Keratinocyte (primary cell): Measurements from ENCODE around the gene RALGAPA2. TPM values are rescaled to one million over a fixed set of nuclear protein-coding genes. Genes with fewer than 3 reads are reported as not detected.

Experiments
- DNase-seq: peaks from one replicate; pipeline ENCODE4 v3.0.0-alpha.2; 2011; ENCODE audit warnings: low read depth, missing footprints, low spot score
- FAIRE-seq: peaks from 2 replicates; lab custom pipeline; 2011; peaks lifted over from hg19 to GRCh38; lab: Jason Lieb, UNC
- H2AFZ ChIP-seq: 2 replicates; pipeline ENCODE4 v1.6.0; 2012; ENCODE audit warnings: low read length, control low read depth, inconsistent platforms; ENCODE audit not compliant: control insufficient read depth
- H3K27ac ChIP-seq: 2 replicates; pipeline ENCODE4 v1.5.1; 2011; ENCODE audit warnings: low read length; ENCODE audit not compliant: control insufficient read depth, insufficient read depth
- H3K27me3 ChIP-seq: 3 replicates; pipeline ENCODE4 v1.6.0; 2011; ENCODE audit warnings: low read length; ENCODE audit not compliant: control insufficient read depth, insufficient read depth; ENCODE audit errors: extremely low read depth
- H3K36me3 ChIP-seq, 2 experiments: 2 replicates in 1 of 2; 3 replicates in 1 of 2; pipeline ENCODE4 v1.5.1; 2011; ENCODE audit warnings: low read length in 2 of 2, mild to moderate bottlenecking in 1 of 2; ENCODE audit not compliant: control insufficient read depth in 2 of 2, insufficient read depth in 2 of 2; ENCODE audit errors: extremely low read depth in 1 of 2
- H3K4me1 ChIP-seq: 3 replicates; pipeline ENCODE4 v1.5.1; 2011; ENCODE audit warnings: low read length; ENCODE audit not compliant: control insufficient read depth, insufficient read depth; ENCODE audit errors: extremely low read depth
- H3K4me2 ChIP-seq: 3 replicates; pipeline ENCODE4 v1.6.0; 2011; ENCODE audit warnings: low read depth, low read length; ENCODE audit not compliant: control insufficient read depth, insufficient read depth; ENCODE audit errors: extremely low read depth
- H3K4me3 ChIP-seq, 3 experiments: fragments of 200-600 bp in 1 of 3; sonication (generic) in 1 of 3; 2 replicates in 2 of 3; 3 replicates in 1 of 3; pipeline ENCODE4 v1.5.1; 2011 to 2016; ENCODE audit warnings: low read length in 3 of 3, mild to moderate bottlenecking in 3 of 3, control low read depth in 2 of 3, inconsistent platforms in 1 of 3, low read depth in 1 of 3, mixed read lengths in 1 of 3, mixed run types in 1 of 3, moderate library complexity in 1 of 3; ENCODE audit not compliant: control insufficient read depth in 2 of 3, insufficient read depth in 2 of 3; ENCODE audit errors: extremely low read depth in 1 of 3
- H3K79me2 ChIP-seq: 2 replicates; pipeline ENCODE4 v1.6.0; 2012; ENCODE audit warnings: low read length; ENCODE audit not compliant: control insufficient read depth, insufficient read depth
- H3K9ac ChIP-seq: 3 replicates; pipeline ENCODE4 v1.6.0; 2011; ENCODE audit warnings: low read length; ENCODE audit not compliant: control insufficient read depth, insufficient read depth; ENCODE audit errors: extremely low read depth
- H3K9me1 ChIP-seq: 3 replicates; pipeline ENCODE4 v1.6.0; 2011; ENCODE audit warnings: low read length; ENCODE audit not compliant: control insufficient read depth, insufficient read depth; ENCODE audit errors: extremely low read depth
- H3K9me3 ChIP-seq: 2 replicates; pipeline ENCODE4 v1.5.1; 2012; ENCODE audit warnings: low read depth, low read length; ENCODE audit not compliant: control insufficient read depth
- H4K20me1 ChIP-seq: 3 replicates; pipeline ENCODE4 v1.6.0; 2011; ENCODE audit warnings: low read length; ENCODE audit not compliant: control insufficient read depth, insufficient read depth; ENCODE audit errors: extremely low read depth
- CTCF ChIP-seq, 3 experiments: IDR thresholded peaks in 1 of 3; conservative IDR thresholded peaks in 1 of 3; optimal IDR thresholded peaks in 1 of 3; 2 replicates in 2 of 3; 3 replicates in 1 of 3; pipeline versions ENCODE3 to v1.5.1; 2011; ENCODE audit warnings: low read length in 3 of 3, mild to moderate bottlenecking in 3 of 3, moderate library complexity in 2 of 3, control low read depth in 1 of 3, inconsistent platforms in 1 of 3; ENCODE audit not compliant: insufficient read depth in 2 of 3; ENCODE audit errors: extremely low read depth in 1 of 3
- EZH2 ChIP-seq: IDR thresholded peaks from one replicate; pipeline ENCODE4 v1.6.1; 2012; ENCODE audit warnings: inconsistent platforms, mild to moderate bottlenecking, low read length, moderate library complexity
- dilution Hi-C: fragments of 300-500 bp; cut with MboI; formaldehyde crosslinking; loops from one replicate; pipeline ENCODE4 v1.7.0; 2020; ENCODE audit warnings: low sequenced_read_pairs; ENCODE audit not compliant: extremely low pct_ligation_motif_present
- polyA plus RNA-seq, 5 experiments: library from polyadenylated mRNA; depleted of rRNA in 3 of 5; stranded (reverse) in 3 of 5; stranded (forward) in 1 of 5; unstranded in 1 of 5; fragments of >200 nt; gene quantifications; 1 replicate in 1 of 5; 2 replicates in 3 of 5; 3 replicates in 1 of 5; pipeline versions ENCODE4 v1.2.1 to v1.2.3, GENCODE V29; 2011 to 2012; ENCODE audit warnings: missing spikeins in 2 of 5, low read depth in 1 of 5, low replicate concordance in 1 of 5

The RALGAPA2 gene
- polyA plus RNA-seq, 1 donor (not counting 4 experiments of a cell fraction or from before 2014, with no cell fraction given), result 3.2 TPM

GRCh38 chr20:20368418-20369249 lies 343.8 kb downstream of the RALGAPA2 start:
- H3K9me3 ChIP-seq, result no peaks in the 10 kb centered on the region
- no peak for DNase-seq
- H2AFZ ChIP-seq, result no peak overlapping the region
- dilution Hi-C loops, result no loop called here
- FAIRE-seq, result no peak
- H4K20me1 ChIP-seq, result no peaks in the 10 kb centered on the region
- TF ChIP-seq CTCF (optimal IDR thresholded peaks at IDR 0.05 in 1 of 3, IDR thresholded peaks at IDR 0.05 in 1 of 3, conservative IDR thresholded peaks at IDR 0.05 in 1 of 3; ENCODE audit: extremely low read depth in 1 of 3, insufficient read depth in 2 of 3, low read length in 3 of 3) (no peak), EZH2 (peak; percentile 85)
- H3K27me3 ChIP-seq, result peaks cover 79% of the 10 kb centered on the region
- H3K9me1 ChIP-seq, result no peaks in the 10 kb centered on the region
- H3K4me2 ChIP-seq, result peak overlapping the region; percentile 32
- no peak overlapping the region for H3K27ac ChIP-seq
- H3K36me3 ChIP-seq, result no peaks in the 10 kb centered on the region
- H3K4me3 ChIP-seq, result no peak overlapping the region
- no peak overlapping the region for H3K9ac ChIP-seq
- peaks cover 5% of the 10 kb centered on the region for H3K4me1 ChIP-seq
- no peaks in the 10 kb centered on the region for H3K79me2 ChIP-seq

GRCh38 chr20:20367575-20368417 lies 344.6 kb downstream of the RALGAPA2 start, which contains the start of gene INSM1:
TSS of gene INSM1 (plus strand) at chr20:20368104. CDS start at chr20:20368268, 164 bp downstream.
- no peak for DNase-seq
- Histone ChIP-seq H4K20me1 (no peaks in the 10 kb centered on the region), H3K9ac (no peak within 1 kb of the TSS), H3K4me1 (peaks cover 2% of the 10 kb centered on the region), H2AFZ (no peak within 1 kb of the TSS), H3K27me3 (peaks cover 85% of the 10 kb centered on the region), H3K79me2 (no peaks in the 10 kb centered on the region), H3K9me1 (no peaks in the 10 kb centered on the region), H3K36me3 (no peaks in the 10 kb centered on the region), H3K9me3 (no peaks in the 10 kb centered on the region), H3K4me3 (no peak within 1 kb of the TSS), H3K4me2 (peak within 1 kb of the TSS; percentile 32), H3K27ac (no peak within 1 kb of the TSS)
- no peak for FAIRE-seq
- dilution Hi-C loops, result no loop called here
- TF ChIP-seq CTCF (optimal IDR thresholded peaks at IDR 0.05 in 1 of 3, IDR thresholded peaks at IDR 0.05 in 1 of 3, conservative IDR thresholded peaks at IDR 0.05 in 1 of 3; ENCODE audit: extremely low read depth in 1 of 3, insufficient read depth in 2 of 3, low read length in 3 of 3) (no peak), EZH2 (no peak)
